ENCODE results near the gene CRABP2.

Gene CRABP2

DNA sequence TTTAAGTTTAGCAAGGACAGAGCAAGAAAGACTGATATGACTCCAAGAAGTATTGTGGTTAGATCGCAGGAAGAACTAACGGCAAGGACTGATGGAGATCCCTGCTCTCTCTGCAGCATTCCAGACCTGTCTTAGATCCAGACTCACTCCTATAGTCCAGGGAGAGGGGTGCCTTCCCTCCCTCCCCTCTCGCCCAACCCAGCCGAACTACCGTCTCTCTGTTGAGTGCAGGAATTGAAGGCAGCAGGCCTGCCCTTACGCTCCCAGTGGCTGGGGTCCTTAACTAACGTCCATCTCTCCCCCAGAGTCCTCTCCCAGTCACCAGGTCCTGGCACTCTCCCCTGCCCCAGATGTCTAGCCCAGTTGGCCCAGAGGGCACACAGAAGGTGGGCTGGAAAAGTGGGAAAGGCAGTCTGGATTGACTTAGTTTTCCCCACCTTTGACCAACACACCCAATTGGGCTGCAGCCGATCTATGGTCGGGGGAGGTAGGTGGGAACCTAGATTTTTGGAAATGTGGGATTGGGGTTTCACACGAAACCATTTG lies 1.1 kb downstream of the CRABP2 start:
- Histone ChIP-seq H3K27me3 (ENCODE audit: low read length) (no peaks in the 10 kb centered on the region), H3K9me2 (replicated peaks; ENCODE audit: insufficient read depth, low read length) (no peaks in the 10 kb centered on the region), H3F3A (ENCODE audit: insufficient read depth) (no peaks in the 10 kb centered on the region), H3K9me3 (ENCODE audit: insufficient read depth, low read length) (no peaks in the 10 kb centered on the region), H3K9ac (ENCODE audit: low read length) (no peak overlapping the region), H3K4me3 (ENCODE audit: insufficient read depth, low read length, poor library complexity, severe bottlenecking) (no peak overlapping the region), H4K20me1 (ENCODE audit: low read depth, low read length) (no peaks in the 10 kb centered on the region), H3K79me2 (ENCODE audit: insufficient read depth, low read length) (no peaks in the 10 kb centered on the region), H3K4me2 (ENCODE audit: low read depth, low read length, poor library complexity, severe bottlenecking) (no peak overlapping the region), H3K27ac (ENCODE audit: low read depth, low read length) (no peak overlapping the region), H3K36me3 (ENCODE audit: low read length) (no peaks in the 10 kb centered on the region), H2AFZ (ENCODE audit: low read depth, low read length, severe bottlenecking) (no peak overlapping the region)
- TF ChIP-seq, protein P1, sequence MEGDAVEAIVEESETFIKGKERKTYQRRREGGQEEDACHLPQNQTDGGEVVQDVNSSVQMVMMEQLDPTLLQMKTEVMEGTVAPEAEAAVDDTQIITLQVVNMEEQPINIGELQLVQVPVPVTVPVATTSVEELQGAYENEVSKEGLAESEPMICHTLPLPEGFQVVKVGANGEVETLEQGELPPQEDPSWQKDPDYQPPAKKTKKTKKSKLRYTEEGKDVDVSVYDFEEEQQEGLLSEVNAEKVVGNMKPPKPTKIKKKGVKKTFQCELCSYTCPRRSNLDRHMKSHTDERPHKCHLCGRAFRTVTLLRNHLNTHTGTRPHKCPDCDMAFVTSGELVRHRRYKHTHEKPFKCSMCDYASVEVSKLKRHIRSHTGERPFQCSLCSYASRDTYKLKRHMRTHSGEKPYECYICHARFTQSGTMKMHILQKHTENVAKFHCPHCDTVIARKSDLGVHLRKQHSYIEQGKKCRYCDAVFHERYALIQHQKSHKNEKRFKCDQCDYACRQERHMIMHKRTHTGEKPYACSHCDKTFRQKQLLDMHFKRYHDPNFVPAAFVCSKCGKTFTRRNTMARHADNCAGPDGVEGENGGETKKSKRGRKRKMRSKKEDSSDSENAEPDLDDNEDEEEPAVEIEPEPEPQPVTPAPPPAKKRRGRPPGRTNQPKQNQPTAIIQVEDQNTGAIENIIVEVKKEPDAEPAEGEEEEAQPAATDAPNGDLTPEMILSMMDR (IDR thresholded peaks at IDR 0.05; ENCODE audit: insufficient read depth, low read length, poor library complexity, severe bottlenecking): no peak
- TF ChIP-seq EZH2phosphoT487 (conservative IDR thresholded peaks at IDR 0.05; ENCODE audit: low read length): no peak

DNA sequence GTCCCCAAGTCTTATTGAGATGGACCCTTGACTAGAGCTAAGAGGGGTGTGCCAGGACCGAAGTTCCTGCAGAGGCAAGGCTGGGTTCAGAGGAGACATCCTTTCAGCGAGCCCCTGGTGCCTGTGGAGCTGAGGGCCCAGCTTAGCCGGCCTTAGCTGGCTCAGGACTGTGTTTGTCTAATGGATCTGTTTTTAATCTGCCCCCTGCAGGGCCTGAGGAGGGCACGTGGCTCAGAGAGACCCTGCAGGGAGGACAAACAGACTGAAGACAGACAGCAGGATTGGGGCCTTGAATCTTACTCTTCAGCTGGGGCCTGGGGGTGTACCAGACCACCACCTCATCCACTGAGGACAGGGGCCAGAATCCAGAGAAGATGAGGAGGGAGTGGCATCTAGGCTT lies 1.6 kb downstream of the CRABP2 start:
- Histone ChIP-seq H2AFZ (ENCODE audit: low read depth, low read length, severe bottlenecking) (no peak overlapping the region), H3F3A (ENCODE audit: insufficient read depth) (no peaks in the 10 kb centered on the region), H3K9me2 (replicated peaks; ENCODE audit: insufficient read depth, low read length) (no peaks in the 10 kb centered on the region), H3K4me3 (ENCODE audit: insufficient read depth, low read length, poor library complexity, severe bottlenecking) (no peak overlapping the region), H3K9ac (ENCODE audit: low read length) (no peak overlapping the region), H3K27me3 (ENCODE audit: low read length) (no peaks in the 10 kb centered on the region), H3K4me2 (ENCODE audit: low read depth, low read length, poor library complexity, severe bottlenecking) (no peak overlapping the region), H3K79me2 (ENCODE audit: insufficient read depth, low read length) (no peaks in the 10 kb centered on the region), H3K27ac (ENCODE audit: low read depth, low read length) (no peak overlapping the region), H4K20me1 (ENCODE audit: low read depth, low read length) (no peaks in the 10 kb centered on the region), H3K36me3 (ENCODE audit: low read length) (no peaks in the 10 kb centered on the region), H3K9me3 (ENCODE audit: insufficient read depth, low read length) (no peaks in the 10 kb centered on the region)
- no peak for TF ChIP-seq EZH2phosphoT487 (conservative IDR thresholded peaks at IDR 0.05; ENCODE audit: low read length)
- TF ChIP-seq, protein P1 (IDR thresholded peaks at IDR 0.05; ENCODE audit: insufficient read depth, low read length, poor library complexity, severe bottlenecking): no peak

DNA sequence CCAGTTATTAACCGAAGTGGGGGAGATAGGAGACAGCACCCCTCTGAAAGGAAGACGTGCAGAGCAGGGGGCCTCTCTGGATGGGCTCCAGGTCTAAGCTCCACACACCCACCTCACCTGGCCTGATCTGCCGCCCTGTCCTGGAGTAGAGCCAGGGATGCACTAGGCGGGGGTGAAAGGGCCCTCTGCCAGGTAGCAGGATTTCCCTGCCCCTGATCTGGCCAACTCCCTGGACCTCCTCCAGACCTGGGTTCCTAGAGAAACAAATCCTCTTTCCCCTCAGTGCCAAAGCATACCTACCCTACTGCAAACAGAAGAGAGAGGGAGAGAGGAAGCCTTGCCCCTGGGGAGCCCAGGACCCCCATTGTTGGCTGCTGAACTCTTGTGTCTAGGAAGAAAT lies 2.0 kb downstream of the CRABP2 start:
- H3K9me2 ChIP-seq (replicated peaks; ENCODE audit: insufficient read depth, low read length): no peaks in the 10 kb centered on the region
- H3K79me2 ChIP-seq (ENCODE audit: insufficient read depth, low read length): no peaks in the 10 kb centered on the region
- no peaks in the 10 kb centered on the region for H4K20me1 ChIP-seq (ENCODE audit: low read depth, low read length)
- no peaks in the 10 kb centered on the region for H3K9me3 ChIP-seq (ENCODE audit: insufficient read depth, low read length)
- H2AFZ ChIP-seq (ENCODE audit: low read depth, low read length, severe bottlenecking): no peak overlapping the region
- TF ChIP-seq EZH2phosphoT487 (conservative IDR thresholded peaks at IDR 0.05; ENCODE audit: low read length): no peak
- TF ChIP-seq, protein P1 (IDR thresholded peaks at IDR 0.05; ENCODE audit: insufficient read depth, low read length, poor library complexity, severe bottlenecking): no peak
- H3K9ac ChIP-seq (ENCODE audit: low read length): no peak overlapping the region
- no peaks in the 10 kb centered on the region for H3F3A ChIP-seq (ENCODE audit: insufficient read depth)
- no peaks in the 10 kb centered on the region for H3K27me3 ChIP-seq (ENCODE audit: low read length)
- H3K4me3 ChIP-seq (ENCODE audit: insufficient read depth, low read length, poor library complexity, severe bottlenecking): no peak overlapping the region
- H3K4me2 ChIP-seq (ENCODE audit: low read depth, low read length, poor library complexity, severe bottlenecking): no peak overlapping the region
- H3K27ac ChIP-seq (ENCODE audit: low read depth, low read length): no peak overlapping the region
- no peaks in the 10 kb centered on the region for H3K36me3 ChIP-seq (ENCODE audit: low read length)

Data from SU-DHL-6 (cell line).